ENCODE measurements around the gene CEACAM1. TPM values are rescaled to one million over a fixed set of nuclear protein-coding genes. Genes with fewer than 3 reads are reported as not detected.

CEACAM1 gene
- total and polyA plus RNA-seq, 2 of the 13 experiments (the other 11 are each of a cell fraction or from before 2014, with no cell fraction given) = 13.5 to 332 TPM

DNA sequence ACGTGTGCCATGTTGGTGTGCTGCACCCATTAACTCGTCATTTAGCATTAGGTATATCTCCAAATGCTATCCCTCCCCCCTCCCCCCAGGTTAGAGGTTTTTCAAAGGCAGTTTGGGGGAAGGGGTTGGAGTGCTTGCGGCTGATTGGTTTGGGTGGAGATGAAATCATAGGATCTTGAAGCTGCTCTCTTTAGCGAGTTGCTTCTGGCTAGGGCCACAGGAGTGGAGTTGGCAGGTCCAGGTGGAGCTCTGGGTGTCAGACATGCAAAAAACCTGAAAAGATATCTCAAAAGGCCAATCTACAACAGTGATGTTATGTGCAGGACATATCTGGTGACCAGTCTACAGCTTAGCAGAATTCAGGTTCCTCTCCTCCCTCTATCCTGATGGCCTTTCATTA lies 52.9 kb downstream of the CEACAM1 start (continued):
- TF ChIP-seq, protein P1, sequence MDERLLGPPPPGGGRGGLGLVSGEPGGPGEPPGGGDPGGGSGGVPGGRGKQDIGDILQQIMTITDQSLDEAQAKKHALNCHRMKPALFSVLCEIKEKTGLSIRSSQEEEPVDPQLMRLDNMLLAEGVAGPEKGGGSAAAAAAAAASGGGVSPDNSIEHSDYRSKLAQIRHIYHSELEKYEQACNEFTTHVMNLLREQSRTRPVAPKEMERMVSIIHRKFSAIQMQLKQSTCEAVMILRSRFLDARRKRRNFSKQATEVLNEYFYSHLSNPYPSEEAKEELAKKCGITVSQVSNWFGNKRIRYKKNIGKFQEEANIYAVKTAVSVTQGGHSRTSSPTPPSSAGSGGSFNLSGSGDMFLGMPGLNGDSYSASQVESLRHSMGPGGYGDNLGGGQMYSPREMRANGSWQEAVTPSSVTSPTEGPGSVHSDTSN (CRISPR knock-in tag; IDR thresholded peaks at IDR 0.05) = no peak
- TF ChIP-seq ZFP41 (CRISPR knock-in tag; IDR thresholded peaks at IDR 0.05; ENCODE audit: borderline replicate concordance) = no peak
- no peak for TF ChIP-seq PHF8 (CRISPR knock-in tag; IDR thresholded peaks at IDR 0.05)
- TF ChIP-seq ATRX (CRISPR knock-in tag; IDR thresholded peaks at IDR 0.05; ENCODE audit: borderline replicate concordance) = no peak
- TF ChIP-seq GPN1 (CRISPR knock-in tag; IDR thresholded peaks at IDR 0.05; ENCODE audit: borderline replicate concordance) = no peak
- no peak for TF ChIP-seq ZBTB3 (CRISPR knock-in tag; IDR thresholded peaks at IDR 0.05; ENCODE audit: borderline replicate concordance, low read depth)
- no peak for TF ChIP-seq ZNF30 (CRISPR knock-in tag; IDR thresholded peaks at IDR 0.05)
- no peak for TF ChIP-seq IKZF1 (IDR thresholded peaks at IDR 0.05)
- TF ChIP-seq ZBTB7B (CRISPR knock-in tag; IDR thresholded peaks at IDR 0.05) = no peak
- TF ChIP-seq, protein P2, sequence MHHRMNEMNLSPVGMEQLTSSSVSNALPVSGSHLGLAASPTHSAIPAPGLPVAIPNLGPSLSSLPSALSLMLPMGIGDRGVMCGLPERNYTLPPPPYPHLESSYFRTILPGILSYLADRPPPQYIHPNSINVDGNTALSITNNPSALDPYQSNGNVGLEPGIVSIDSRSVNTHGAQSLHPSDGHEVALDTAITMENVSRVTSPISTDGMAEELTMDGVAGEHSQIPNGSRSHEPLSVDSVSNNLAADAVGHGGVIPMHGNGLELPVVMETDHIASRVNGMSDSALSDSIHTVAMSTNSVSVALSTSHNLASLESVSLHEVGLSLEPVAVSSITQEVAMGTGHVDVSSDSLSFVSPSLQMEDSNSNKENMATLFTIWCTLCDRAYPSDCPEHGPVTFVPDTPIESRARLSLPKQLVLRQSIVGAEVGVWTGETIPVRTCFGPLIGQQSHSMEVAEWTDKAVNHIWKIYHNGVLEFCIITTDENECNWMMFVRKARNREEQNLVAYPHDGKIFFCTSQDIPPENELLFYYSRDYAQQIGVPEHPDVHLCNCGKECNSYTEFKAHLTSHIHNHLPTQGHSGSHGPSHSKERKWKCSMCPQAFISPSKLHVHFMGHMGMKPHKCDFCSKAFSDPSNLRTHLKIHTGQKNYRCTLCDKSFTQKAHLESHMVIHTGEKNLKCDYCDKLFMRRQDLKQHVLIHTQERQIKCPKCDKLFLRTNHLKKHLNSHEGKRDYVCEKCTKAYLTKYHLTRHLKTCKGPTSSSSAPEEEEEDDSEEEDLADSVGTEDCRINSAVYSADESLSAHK (CRISPR knock-in tag; IDR thresholded peaks at IDR 0.05; ENCODE audit: borderline replicate concordance) = no peak

DNA sequence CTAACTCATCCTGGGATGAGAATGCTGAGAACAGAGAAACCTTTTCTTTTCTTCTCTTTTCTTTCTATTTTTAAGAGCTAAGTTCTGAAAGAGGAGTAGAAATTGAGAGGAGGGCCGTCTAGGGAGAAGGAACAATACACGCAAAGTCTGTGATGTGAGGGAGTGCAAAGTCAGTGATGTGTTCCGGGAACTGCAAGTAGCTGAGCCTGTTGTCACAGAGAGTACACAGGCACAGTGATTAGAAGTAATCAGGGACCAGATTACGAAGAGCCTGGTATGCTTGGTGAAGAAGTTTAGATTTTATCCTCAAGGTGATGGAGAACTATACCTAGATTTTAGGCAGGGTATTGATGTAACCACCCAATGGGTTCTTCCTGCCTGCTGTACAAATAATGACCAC lies 53.5 kb downstream of the CEACAM1 start:
- FAIRE-seq (no peak), ATAC-seq (no peak), DNase-seq (ENCODE audit: low spot score) (no peak)
- Histone ChIP-seq H3K27me3 (ENCODE audit: control insufficient read depth in 1 of 2, insufficient read depth in 2 of 2, low read length in 2 of 2) (no peaks in the 10 kb centered on the region), H3K36me3 (replicated peaks in 1 of 2; ENCODE audit: control insufficient read depth in 1 of 2, insufficient read depth in 2 of 2, low read length in 2 of 2) (no peaks in the 10 kb centered on the region), H3K4me3 (replicated peaks in 1 of 3; ENCODE audit: insufficient read depth in 1 of 3, low read depth in 2 of 3, low read length in 3 of 3) (no peak overlapping the region), H2AFZ (ENCODE audit: low read length) (no peak overlapping the region), H4K20me1 (ENCODE audit: insufficient read depth, low read length) (no peaks in the 10 kb centered on the region), H3K9me3 (ENCODE audit: low read length) (no peaks in the 10 kb centered on the region), H3K9ac (ENCODE audit: insufficient read depth, low read depth, low read length) (no peak overlapping the region), H3K27ac (ENCODE audit: extremely low read length, insufficient read depth, low read length) (no peak overlapping the region), H3K4me1 (ENCODE audit: insufficient read depth, low read length) (peaks cover 51% of the 10 kb centered on the region), H3K4me2 (ENCODE audit: low read depth, low read length) (no peak overlapping the region), H3K79me2 (ENCODE audit: insufficient read depth, low read length) (no peaks in the 10 kb centered on the region)
- ChIA-PET POLR2A (interaction anchor here (1.5 kb wide), 1 partner anchor 23 kb away, joined by 7 read pairs; no protein-coding TSS in a partner anchor), CTCF (ENCODE audit: low intra/inter-chr PET ratio, low total read pairs) (no interaction called here)
- no TSS peak for BruUV-seq (replicated peaks)
- TF ChIP-seq ZNF792 (CRISPR knock-in tag; IDR thresholded peaks at IDR 0.05) (no peak), SIX1 (CRISPR knock-in tag; IDR thresholded peaks at IDR 0.05; ENCODE audit: borderline replicate concordance) (no peak), CEBPB (IDR thresholded peaks at IDR 0.05; ENCODE audit: borderline replicate concordance, low read depth, low read length) (no peak), RARA (CRISPR knock-in tag; IDR thresholded peaks at IDR 0.05) (no peak), KMT2B (CRISPR knock-in tag; IDR thresholded peaks at IDR 0.05) (no peak), NONO (IDR thresholded peaks at IDR 0.05) (no peak), NONO (CRISPR knock-in tag; conservative IDR thresholded peaks at IDR 0.05) (no peak), ZNF543 (CRISPR knock-in tag; IDR thresholded peaks at IDR 0.05) (no peak)
- TF ChIP-seq, protein P3, sequence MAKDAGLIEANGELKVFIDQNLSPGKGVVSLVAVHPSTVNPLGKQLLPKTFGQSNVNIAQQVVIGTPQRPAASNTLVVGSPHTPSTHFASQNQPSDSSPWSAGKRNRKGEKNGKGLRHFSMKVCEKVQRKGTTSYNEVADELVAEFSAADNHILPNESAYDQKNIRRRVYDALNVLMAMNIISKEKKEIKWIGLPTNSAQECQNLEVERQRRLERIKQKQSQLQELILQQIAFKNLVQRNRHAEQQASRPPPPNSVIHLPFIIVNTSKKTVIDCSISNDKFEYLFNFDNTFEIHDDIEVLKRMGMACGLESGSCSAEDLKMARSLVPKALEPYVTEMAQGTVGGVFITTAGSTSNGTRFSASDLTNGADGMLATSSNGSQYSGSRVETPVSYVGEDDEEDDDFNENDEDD (CRISPR knock-in tag; IDR thresholded peaks at IDR 0.05; ENCODE audit: borderline replicate concordance) = no peak
- TF ChIP-seq, protein P4, sequence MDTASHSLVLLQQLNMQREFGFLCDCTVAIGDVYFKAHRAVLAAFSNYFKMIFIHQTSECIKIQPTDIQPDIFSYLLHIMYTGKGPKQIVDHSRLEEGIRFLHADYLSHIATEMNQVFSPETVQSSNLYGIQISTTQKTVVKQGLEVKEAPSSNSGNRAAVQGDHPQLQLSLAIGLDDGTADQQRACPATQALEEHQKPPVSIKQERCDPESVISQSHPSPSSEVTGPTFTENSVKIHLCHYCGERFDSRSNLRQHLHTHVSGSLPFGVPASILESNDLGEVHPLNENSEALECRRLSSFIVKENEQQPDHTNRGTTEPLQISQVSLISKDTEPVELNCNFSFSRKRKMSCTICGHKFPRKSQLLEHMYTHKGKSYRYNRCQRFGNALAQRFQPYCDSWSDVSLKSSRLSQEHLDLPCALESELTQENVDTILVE (CRISPR knock-in tag; IDR thresholded peaks at IDR 0.05) = no peak
- intact Hi-C loops (cut with micrococcal nuclease; ENCODE audit: unreplicated experiment) (no loop called here), in situ Hi-C loops (cut with HindIII; ENCODE audit: extremely low pct_ligation_motif_present, low pct_unique_long_range_greater_than_20kb) (no loop called here)
- WGBS (ENCODE audit: low lambda C conversion rate) = 86% methylated on average over 4 of the region's 4 CpGs

All from HepG2 (cell line).